ENCODE data around the gene NR2E3.

Gene NR2E3

DNA sequence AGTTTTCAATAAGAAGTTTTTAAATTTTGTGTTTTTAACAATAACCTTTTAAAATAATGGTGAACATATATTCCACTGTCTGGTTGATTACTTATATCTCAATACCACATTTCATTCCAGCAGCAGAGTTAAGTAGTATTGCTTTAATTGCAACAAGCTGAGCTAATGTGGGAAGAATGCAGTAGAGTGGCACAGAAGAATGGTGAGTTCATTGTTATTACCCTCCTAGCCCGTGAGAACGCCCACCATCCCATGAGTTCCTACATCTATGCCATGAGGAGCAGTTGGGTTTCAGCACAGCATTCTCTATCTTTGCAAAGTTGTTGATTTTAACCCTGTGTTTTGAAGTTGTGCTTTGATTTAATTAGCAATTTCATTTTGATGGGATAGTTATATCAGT is 17.8 kb upstream of the NR2E3 start:
- no peak for DNase-seq

DNA sequence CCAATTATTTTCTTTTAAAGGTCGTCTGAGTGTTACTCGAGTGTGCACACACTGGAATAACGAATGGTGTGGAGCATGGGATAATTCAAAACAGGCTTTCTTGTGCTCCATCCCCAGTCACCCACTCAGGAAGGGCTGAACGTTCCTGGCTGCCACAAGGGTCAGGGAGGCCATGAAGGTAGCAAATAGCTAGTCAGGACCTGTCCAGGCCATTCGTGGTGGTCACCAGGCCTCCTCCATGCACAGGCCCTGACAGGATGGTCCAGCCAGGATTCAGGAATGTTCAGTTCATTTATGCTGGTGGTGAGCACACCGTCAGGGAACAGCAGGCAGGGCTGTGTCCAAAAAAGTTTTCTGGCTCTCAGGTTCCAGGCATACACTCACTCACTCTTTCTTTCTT is 11.7 kb upstream of the NR2E3 start:
- DNase-seq: no peak

DNA sequence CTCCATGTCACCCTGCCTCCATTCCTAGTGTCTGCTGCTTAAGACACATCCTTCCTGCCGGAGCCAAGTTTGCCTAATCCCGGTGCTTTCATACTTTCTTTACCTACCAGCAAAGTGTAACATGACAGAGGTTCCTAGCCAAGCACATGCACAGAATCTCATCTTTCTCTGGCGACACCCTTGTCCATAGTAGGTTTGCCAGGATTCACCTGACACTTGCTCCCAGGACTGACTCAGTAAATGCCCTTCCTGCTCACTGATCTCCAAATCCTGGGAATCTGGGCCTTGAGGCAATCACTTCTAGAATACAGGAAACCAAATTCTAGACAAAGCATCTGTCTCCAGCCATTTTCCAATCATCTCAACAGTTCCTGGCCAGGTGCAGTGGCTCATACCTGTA is 10.2 kb upstream of the NR2E3 start:
- DNase-seq: no peak

DNA sequence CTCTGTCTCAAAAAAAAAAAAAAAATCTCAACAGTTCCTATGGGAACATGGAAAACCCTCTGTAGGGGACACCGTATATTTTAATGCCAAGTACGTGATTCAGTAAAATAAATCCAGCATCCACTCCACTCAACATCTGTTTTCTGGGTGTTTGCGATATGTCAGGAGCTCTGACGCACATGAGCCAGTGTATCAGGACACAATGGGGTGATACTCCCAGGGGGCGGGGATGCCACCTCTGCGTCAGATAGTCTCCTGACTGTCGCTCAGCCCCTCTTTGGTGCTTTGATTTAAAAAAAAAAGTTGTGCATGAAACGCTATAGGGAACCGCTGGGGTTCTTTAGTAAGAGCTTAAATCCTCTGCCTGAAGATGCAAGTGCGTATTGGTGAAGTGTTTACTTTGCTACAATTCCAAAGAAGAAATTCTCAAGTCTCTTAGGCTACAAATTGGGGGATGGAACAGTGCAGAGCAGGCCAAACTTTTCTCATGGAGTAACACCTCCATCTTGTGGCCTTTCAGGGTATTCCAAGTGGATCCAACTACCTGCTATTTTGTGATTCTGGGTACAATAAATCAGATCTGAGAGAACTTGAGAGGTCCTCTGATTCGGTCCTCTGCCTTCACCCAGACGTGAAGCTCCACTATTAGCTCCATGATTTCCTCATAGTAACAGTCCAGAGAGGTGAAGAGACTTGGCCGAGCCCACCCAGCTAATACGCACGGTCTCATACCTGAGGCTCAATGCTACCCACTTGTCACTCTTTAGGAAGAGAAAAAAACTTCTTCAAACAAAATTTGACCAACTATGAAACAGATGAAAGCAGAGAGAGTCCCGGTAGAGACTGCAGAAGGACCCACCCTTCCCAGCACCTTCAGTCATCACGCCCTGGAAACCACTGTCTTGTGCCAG is 9.3 kb upstream of the NR2E3 start:
- DNase-seq: no peak

DNA sequence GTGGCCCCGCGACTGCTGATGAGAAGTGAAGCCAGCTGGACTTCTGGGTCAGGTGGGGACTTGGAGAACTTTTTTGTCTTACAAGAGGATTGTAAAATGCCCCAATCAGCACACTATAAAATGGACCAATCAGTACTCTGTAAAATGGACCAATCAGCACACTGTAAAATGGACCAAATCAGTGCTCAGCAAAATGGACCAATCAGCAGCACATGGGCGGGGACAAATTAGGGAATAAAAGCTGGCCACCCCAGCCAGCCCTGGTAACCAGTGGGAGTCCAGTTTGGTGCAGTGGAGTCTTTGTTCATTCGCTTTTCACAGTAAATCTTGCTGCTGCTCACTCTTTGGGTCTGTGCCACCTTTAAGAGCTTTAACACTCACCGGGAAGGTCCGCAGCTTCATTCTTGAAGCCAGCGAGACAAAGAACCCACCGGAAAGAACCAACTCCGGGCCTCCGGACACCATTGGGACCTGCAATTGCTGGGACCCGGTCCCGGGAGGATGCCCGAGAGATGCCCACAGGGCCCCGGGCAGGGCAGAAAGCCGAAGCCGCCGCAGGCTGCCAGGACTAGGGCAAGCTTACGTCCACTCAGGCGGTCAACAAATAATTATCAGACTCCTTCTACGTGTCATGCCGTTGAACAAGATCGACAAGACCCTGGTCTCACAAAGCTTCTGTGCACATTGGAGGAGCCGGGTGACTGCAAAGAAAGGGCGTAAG is 8.3 kb upstream of the NR2E3 start:
- DNase-seq: no peak

DNA sequence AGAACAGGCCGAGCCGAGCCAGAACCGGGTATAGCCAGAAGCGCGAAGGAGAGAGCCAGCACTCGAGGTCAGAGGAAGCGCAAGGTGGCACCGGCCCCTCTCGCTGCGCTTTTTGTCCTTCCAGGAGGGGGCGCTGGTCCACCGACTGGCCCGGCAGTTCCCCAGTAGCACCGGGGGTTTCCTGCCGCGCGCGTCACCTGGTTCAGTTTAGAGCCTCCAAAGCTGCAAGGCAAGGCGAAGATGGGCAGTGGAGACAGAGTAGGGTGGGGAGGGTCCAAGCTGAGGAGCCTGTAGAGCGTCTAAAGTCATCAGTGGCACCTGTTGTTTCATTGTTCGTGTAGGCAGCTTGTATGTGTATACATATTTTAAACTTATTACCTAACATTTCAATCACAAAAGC is 7.6 kb upstream of the NR2E3 start:
- DNase-seq: no peak

DNA sequence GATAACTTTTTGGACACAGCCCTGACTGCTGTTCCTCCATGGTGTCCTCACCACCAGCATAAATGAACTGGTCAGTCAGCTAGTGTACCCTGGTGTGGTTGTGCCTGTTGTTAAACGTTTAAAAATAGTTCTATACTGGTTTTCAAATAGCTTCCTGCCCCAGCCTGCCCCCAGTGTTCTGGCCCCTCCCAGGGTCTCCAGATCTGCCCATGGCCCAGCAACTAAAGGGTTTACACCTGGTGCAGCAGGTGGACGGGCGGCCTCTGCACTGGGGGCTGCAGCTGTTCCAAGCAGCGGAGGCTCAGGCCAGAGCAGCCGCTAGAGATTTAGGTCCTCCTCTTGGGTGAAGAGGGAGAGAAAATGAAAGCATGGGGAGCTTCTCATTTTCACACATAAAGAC is 6.1 kb upstream of the NR2E3 start:
- DNase-seq: no peak

DNA sequence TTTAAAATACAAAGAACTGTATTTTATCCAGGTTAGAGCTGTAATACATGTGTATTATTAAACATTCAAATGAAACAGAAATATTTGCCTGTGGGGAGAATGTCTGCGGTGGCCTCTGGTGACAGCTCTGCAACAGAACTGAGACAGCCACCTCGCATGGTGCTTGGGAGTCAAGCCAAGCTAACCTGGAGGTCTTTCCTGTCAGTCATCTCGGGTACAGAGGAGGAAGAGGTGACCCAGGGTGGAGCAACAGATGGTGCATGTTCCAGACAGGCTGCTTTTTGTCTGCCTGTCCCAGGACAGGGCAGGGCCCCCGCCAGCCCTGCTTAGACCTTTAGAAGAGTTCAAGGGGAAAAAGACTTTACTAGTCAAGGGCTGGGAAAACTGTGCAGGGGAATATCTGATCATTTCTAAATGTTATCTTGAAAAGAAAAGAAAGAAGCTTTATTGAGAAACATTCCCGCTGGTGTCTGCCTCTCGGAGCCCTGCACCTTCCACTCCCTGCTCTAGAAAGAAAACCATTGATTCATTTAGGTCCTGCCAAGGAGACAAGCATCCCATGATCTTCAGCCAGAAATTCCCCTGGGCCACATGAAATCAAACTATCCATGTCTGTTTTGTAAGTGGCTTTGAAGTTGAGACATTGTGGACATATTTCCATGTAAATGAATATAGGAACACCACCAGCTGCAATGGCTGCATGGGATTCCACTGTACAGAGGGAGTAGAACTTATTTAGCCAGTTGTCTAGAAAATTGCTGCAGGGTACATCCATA is 5.5 kb upstream of the NR2E3 start:
- no peak for DNase-seq

DNA sequence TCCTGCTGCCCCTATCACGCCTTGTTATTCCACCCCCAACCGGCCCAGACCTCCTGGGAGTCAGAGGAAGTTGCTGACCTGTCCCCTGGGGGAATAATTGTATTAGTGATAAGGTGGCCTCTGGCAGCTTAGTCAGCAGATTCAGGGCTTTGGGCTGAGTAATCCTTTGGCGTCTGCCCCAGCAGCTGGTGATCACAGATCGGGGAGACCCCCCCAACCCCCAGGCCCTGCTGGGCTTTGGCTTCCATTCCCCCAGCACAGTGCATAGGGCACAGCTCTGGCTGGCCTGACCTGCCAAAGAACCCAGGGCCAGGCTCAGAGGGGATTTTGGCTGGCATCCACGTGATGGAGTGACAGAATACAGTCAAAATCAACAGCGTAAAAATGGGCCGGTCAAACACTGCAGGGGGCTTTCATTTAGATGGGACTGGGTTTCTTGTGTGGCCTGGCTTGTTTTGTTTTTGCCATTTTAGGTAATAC is 3.9 kb upstream of the NR2E3 start:
- no peak for DNase-seq

DNA sequence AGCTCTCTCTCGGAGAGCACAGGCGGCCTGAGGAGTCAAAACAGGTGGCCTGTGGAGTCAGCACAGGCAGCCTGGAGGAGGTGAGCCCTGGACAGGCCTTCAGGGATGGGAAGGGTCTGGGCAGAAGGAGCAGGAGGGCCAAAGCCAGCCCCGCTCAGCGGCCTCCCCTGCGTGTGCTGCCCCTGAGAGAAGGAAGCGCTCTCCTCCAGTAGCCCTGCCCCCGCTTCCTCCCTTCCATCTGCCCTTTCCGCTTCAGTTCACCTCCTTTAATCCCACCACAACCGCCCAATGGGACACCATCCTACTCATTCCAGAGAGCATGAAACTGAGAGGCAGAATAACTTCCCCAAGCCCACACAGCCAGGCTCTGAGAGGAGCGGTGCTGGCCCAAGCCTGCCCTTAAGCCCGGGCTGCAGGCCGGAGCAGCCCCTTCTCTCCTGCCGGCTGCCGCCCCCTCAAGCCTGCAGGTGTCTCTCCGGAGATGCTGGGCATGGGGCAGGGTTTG is 3.2 kb upstream of the NR2E3 start:
- no peak for DNase-seq

DNA sequence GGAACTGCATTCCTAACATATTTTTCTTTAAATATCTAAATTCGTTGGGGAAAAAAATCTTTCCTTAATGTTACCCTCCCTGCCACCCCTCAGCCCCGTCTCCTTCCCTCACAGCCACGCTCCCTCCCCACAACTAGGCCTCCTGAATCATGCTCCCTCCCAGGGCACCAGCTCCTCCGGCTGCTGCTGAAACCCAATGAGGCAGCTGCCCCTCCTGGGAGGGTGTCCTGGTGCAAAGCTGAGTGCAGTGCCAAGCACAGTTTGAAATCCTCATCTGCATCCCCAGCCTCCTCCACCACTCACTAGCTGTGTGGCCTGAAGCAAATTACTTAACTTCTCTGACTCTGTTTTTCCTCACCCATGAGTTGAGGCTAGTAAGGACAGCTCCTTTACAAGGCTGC is 2.7 kb upstream of the NR2E3 start:
- no peak for DNase-seq

DNA sequence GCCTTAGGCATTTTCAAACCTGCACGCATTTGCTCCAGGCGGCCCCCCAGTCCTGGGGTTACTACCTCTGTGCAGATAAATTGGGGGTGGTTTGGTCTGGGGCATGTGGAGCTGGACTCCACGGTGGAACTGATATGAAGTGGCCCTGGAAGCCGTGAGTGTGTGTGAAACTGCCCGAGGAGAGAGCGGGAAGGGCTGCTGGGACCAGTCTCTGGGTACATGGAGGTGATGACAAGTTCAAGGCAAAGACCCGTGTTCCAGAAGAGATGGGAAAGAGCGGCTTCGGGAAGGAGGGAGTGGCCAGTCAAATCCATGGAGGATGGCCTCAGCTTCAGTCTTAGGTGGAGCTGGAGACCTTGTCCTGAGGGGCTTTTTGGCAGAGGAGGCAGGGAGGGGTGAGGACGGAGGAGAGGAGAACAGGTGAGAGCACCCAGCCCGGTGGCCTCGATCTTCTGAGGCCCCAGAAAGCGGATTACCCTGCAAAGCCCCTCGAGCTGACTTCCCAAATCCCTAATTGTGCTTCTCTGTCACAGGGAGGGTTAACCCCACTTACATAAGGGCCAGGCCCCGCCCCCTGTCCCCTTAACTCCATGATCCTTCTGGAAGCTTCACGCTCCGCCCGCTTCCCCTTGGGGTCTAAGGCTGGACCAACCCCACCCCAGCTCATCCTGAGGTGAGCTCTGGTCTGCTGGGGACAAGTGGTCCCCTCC is 1.9 kb upstream of the NR2E3 start:
- DNase-seq: no peak

DNA sequence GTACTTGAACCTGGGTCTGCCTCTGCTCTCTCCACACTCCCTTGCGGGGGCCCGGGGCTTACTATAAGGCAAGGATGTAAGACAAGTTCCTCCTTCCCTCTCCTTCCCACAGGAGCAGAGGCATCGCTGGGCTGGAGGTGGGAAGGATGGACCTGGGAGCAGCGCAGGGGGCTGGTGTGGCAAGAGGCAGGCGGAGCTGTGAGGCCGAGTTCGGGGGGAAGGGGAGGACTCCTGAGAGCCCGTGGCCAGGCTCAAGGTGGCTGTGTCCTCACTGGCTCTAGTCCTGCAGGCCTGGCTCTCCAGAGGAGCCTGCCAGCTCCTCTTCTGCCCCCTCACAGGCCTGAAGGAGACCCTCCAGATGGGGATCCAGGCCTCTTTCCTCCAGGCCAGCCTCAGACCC is 1.0 kb upstream of the NR2E3 start:
- DNase-seq: no peak

DNA sequence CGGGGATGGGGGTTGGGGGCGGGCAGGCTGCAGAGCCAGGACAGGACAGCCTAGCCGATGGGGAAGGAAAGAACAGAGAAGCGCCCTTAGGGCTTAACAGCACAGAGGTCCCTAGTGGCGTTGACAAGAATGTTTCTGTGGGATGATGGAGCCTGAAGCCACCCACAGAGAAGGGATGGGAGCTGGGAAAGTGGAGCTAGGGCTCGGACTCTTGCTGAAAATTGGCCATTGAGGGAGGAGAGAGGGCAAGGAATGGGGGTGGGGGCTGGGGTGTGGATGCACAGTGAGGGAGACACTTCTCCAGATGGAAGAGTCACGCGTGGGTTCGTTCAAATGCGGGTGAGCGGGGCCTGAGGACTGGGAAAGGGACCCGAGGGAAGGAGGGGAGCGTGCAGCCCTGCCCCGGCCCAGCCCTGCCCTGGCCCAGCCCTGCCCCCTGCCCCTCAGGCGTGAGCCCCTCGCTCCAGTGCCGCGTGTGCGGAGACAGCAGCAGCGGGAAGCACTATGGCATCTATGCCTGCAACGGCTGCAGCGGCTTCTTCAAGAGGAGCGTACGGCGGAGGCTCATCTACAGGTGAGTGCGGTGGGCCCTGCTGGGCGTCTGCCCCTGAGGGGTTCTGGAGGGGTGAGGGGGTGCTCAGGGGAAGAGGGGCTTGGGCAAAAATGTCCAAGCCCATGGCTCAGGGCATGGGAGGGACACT is 832 bp downstream of the NR2E3 start:
- no peak for DNase-seq

DNA sequence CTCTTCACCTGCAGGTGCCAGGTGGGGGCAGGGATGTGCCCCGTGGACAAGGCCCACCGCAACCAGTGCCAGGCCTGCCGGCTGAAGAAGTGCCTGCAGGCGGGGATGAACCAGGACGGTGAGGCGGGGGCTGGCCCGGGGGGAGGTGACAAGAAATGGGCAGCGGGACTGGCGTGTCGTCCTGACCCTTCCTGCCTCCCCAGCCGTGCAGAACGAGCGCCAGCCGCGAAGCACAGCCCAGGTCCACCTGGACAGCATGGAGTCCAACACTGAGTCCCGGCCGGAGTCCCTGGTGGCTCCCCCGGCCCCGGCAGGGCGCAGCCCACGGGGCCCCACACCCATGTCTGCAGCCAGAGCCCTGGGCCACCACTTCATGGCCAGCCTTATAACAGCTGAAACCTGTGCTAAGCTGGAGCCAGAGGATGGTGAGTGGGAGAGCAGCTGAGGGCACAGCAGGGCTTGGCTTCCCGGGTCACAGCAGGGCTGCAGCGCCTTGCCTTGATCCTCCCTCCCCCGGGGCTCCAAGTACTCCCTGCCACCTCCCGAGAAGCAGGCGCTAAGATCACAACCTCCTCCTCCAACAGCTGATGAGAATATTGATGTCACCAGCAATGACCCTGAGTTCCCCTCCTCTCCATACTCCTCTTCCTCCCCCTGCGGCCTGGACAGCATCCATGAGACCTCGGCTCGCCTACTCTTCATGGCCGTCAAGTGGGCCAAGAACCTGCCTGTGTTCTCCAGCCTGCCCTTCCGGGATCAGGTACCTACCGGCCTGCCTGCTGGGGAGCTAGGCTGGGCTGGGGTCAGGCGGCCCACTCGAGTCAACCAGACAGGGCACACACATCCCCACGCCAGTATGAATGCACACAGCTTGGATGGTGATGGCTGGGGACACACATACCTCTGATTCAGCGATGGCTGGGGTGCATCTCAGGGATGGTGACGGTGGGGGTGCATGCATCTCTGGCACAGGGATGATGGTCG is 1.7 kb downstream of the NR2E3 start:
- DNase-seq: no peak

DNA sequence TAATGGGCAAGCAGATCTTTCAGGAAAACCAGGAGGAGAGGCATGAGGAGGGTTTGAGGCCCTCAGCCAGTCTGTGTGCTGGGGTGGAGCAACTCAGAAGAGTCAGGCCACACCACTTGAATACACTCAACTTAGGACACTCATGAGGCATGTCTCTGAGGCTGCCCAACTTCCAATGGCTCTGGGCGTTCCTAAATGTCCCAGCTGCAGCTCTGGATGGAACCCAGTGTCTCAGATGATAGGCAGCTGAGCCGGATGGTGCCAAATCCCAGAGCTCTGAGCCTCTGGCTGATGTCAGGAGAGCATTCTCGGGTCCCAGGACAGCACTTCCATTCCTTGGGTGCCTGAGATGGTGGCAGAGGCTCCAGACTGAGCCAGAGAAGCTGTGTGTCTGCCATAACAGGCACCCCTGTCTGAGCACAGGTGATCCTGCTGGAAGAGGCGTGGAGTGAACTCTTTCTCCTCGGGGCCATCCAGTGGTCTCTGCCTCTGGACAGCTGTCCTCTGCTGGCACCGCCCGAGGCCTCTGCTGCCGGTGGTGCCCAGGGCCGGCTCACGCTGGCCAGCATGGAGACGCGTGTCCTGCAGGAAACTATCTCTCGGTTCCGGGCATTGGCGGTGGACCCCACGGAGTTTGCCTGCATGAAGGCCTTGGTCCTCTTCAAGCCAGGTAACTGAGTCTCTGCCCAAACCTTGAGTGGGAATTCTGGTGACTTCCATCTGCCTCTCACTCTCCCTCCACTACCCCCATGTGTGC is 2.8 kb downstream of the NR2E3 start:
- no peak for DNase-seq

DNA sequence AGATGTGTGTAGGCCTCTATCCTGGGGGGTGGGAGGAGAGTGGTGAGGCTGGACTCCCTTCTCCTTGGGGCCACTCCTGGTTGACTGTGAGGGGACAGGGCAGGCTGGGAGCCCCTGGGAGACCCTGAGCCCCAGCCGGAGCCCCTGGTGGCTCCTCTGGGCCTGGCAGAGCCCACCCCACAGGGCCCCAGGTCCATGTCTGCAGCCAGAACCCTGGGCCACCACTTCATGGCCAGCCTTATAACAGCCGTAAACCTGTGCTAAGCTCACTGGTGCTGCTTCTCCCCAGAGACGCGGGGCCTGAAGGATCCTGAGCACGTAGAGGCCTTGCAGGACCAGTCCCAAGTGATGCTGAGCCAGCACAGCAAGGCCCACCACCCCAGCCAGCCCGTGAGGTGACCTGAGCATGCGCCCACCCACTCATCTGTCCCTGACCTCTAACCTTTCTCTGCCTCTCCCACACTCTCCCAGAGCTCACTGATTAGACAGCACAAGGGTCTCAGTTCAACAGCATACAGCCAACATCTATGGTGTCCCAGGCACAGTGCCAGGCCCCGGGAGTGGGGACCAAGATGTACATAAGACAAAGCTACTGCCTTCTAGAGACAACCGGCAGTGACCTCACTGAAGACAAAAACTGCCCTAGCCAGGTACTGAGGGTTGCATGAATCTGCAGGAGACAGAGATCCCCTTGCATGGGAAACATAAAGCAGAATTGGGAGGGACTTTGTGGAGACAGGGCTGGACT is 3.5 kb downstream of the NR2E3 start:
- DNase-seq: no peak

DNA sequence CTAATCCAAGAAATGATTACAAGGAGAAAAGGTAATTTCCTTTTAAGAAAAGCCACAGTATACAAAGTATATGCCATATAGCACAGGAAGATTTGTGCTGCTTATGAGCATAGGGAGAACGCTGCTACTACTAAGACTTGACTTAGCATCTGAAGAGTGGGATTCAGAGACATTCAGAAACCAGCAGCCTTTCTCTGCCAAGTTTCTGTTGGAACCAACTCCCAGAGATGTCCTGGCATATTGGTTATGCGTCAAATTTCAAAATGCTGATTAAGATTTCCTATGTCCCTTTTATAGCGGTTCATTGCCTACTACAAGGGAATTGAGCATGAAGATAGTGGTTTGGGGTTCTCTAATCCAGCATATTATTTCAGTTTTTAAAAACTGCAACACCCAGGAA is 4.9 kb downstream of the NR2E3 start:
- DNase-seq: no peak

DNA sequence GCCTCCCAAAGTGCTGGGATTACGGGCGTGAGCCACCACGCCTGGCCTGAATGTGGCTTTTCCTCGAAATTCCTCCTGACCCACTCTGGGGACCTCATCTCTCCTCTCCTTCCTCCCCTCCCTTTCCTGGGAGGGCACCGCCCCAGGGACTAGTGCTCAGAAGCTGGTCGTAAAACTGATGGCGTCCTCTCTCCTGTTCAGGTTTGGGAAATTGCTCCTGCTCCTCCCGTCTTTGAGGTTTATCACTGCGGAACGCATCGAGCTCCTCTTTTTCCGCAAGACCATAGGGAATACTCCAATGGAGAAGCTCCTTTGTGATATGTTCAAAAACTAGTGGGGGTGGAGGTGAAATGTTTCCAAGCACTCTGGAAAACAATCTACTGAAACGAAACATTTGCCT is 7.0 kb downstream of the NR2E3 start:
- no peak for DNase-seq
